Stimulated activated naive B cell treated with anti-CD40 and anti-IgM and Interleukin-4, amounts not matched to agents 10 μg/mL and 1 μg/mL and 100 μg/mL, for 72 hours (primary cell): ENCODE measurements around the gene LIPH.
A peak's percentile ranks its signal among the peaks of the same experiment; 100 is the strongest.
"Not testable (repeated sequence)": the region's sequence is repeated elsewhere in the genome, so short reads cannot be mapped to it uniquely, and the experiment has no call there.

ENCODE experiments used
- ATAC-seq, 2 donors: fragments of 150-1000 bp; cut with Tn5 transposase; replicated peaks; 2 replicates each; pipeline ENCODE4 v1.10.0; 2021; ENCODE audit warnings: moderate library complexity in 1 of 2
- DNase-seq: peaks from one replicate; pipeline ENCODE4 v3.0.0; 2021
- H3K27ac Mint-ChIP-seq: one replicate; pipeline ENCODE4 v1.8.0; 2022; ENCODE audit warnings: mild to moderate bottlenecking, mixed read lengths
- H3K27me3 Mint-ChIP-seq, 2 donors: one replicate each; pipeline ENCODE4 v1.8.0; 2022; ENCODE audit warnings: mixed read lengths in 2 of 2
- H3K36me3 Mint-ChIP-seq, 2 donors: one replicate each; pipeline ENCODE4 v1.8.0; 2022; ENCODE audit warnings: mixed read lengths in 2 of 2, mild to moderate bottlenecking in 1 of 2
- H3K4me1 Mint-ChIP-seq, 2 donors: one replicate each; pipeline ENCODE4 v1.8.0; 2022; ENCODE audit warnings: mixed read lengths in 2 of 2, mild to moderate bottlenecking in 1 of 2
- H3K4me3 Mint-ChIP-seq, 2 donors: one replicate each; pipeline ENCODE4 v1.8.0; 2022; ENCODE audit warnings: mild to moderate bottlenecking in 2 of 2, mixed read lengths in 2 of 2, moderate library complexity in 1 of 2
- H3K9me3 Mint-ChIP-seq, 2 donors: one replicate each; pipeline ENCODE4 v1.8.0; 2022; ENCODE audit warnings: mixed read lengths in 2 of 2, mild to moderate bottlenecking in 1 of 2

The LIPH gene

GRCh38 chr3:185489462-185489861 is 62.9 kb downstream of the LIPH start:
- Mint-ChIP-seq H3K27ac (no peak overlapping the region), H3K4me1 (peaks cover 0 to 2% of the 10 kb centered on the region in 2 donors), H3K9me3 (no peaks in the 10 kb centered on the region), H3K4me3 (no peak overlapping the region), H3K36me3 (peaks cover 37 to 63% of the 10 kb centered on the region in 2 donors), H3K27me3 (no peaks in the 10 kb centered on the region)
- DNase-seq (no peak), ATAC-seq (no peak)

- H3K4me1 Mint-ChIP-seq, result no peaks in the 10 kb centered on the region
- peaks cover 28 to 54% of the 10 kb centered on the region in 2 donors for H3K36me3 Mint-ChIP-seq
- no peaks in the 10 kb centered on the region for H3K9me3 Mint-ChIP-seq
- no peak overlapping the region for H3K27ac Mint-ChIP-seq
- ATAC-seq (no peak), DNase-seq (no peak)
- H3K27me3 Mint-ChIP-seq, result no peaks in the 10 kb centered on the region
- H3K4me3 Mint-ChIP-seq, result no peak overlapping the region
Observed at GRCh38 chr3:185488465-185488864, 63.9 kb downstream of the LIPH start.

GRCh38 chr3:185486394-185486793 is 66.0 kb downstream of the LIPH start:
- no peak overlapping the region for H3K27ac Mint-ChIP-seq
- peaks cover 0 to 3% of the 10 kb centered on the region in 2 donors for H3K4me1 Mint-ChIP-seq

GRCh38 chr3:185484296-185484695 is 68.1 kb downstream of the LIPH start:
- DNase-seq (no peak), ATAC-seq (no peak)
- no peaks in the 10 kb centered on the region for H3K27me3 Mint-ChIP-seq
- H3K36me3 Mint-ChIP-seq, result peaks cover 48 to 66% of the 10 kb centered on the region in 2 donors
- H3K4me3 Mint-ChIP-seq, result no peak overlapping the region
- H3K9me3 Mint-ChIP-seq, result peaks cover 5 to 6% of the 10 kb centered on the region in 2 donors
- H3K27ac Mint-ChIP-seq, result no peak overlapping the region
- H3K4me1 Mint-ChIP-seq, result peaks cover 0 to 3% of the 10 kb centered on the region in 2 donors

More at GRCh38 chr3:185486394-185486793, 66.0 kb downstream of the LIPH start:
- Mint-ChIP-seq H3K4me3 (no peak overlapping the region), H3K36me3 (peaks cover 37 to 63% of the 10 kb centered on the region in 2 donors), H3K27me3 (no peaks in the 10 kb centered on the region), H3K9me3 (peaks cover 0 to 1% of the 10 kb centered on the region in 2 donors)
- ATAC-seq, result no peak
- no peak for DNase-seq

GRCh38 chr3:185479373-185479945 is 72.9 kb downstream of the LIPH start:
- ATAC-seq (no peak), DNase-seq (no peak)
- peaks cover 5 to 6% of the 10 kb centered on the region in 2 donors for H3K9me3 Mint-ChIP-seq
- H3K4me1 Mint-ChIP-seq, result peaks cover 0 to 3% of the 10 kb centered on the region in 2 donors
- H3K4me3 Mint-ChIP-seq, result no peak overlapping the region
- no peaks in the 10 kb centered on the region for H3K27me3 Mint-ChIP-seq
- no peak overlapping the region for H3K27ac Mint-ChIP-seq
- H3K36me3 Mint-ChIP-seq, result peaks cover 43 to 65% of the 10 kb centered on the region in 2 donors

- H3K36me3 Mint-ChIP-seq, result peaks cover 46 to 72% of the 10 kb centered on the region in 2 donors
- DNase-seq (no peak), ATAC-seq (no peak)
- H3K9me3 Mint-ChIP-seq, result peaks cover 5% of the 10 kb centered on the region in 2 donors
- H3K4me1 Mint-ChIP-seq, result no peaks in the 10 kb centered on the region
- H3K27me3 Mint-ChIP-seq, result no peaks in the 10 kb centered on the region
- no peak overlapping the region for H3K27ac Mint-ChIP-seq
- no peak overlapping the region for H3K4me3 Mint-ChIP-seq
Observed at GRCh38 chr3:185477316-185477715, 75.1 kb downstream of the LIPH start.

- H3K27ac Mint-ChIP-seq, H3K9me3 Mint-ChIP-seq, ATAC-seq, DNase-seq, H3K4me3 Mint-ChIP-seq, H3K4me1 Mint-ChIP-seq, H3K27me3 Mint-ChIP-seq: not testable (repeated sequence)
- peaks cover 32 to 58% of the 10 kb centered on the region in 2 donors for H3K36me3 Mint-ChIP-seq
Observed at GRCh38 chr3:185474922-185475321, 77.5 kb downstream of the LIPH start.

- peaks cover 24 to 45% of the 10 kb centered on the region in 2 donors for H3K36me3 Mint-ChIP-seq
- ATAC-seq, result no peak
Observed at GRCh38 chr3:185473290-185473815, 79.0 kb downstream of the LIPH start.

GRCh38 chr3:185470323-185470722 is 82.1 kb downstream of the LIPH start:
- DNase-seq, result no peak
- no peak for ATAC-seq
- Mint-ChIP-seq H3K27ac (no peak overlapping the region), H3K36me3 (peaks cover 18 to 42% of the 10 kb centered on the region in 2 donors), H3K4me3 (no peak overlapping the region), H3K9me3 (no peaks in the 10 kb centered on the region), H3K27me3 (no peaks in the 10 kb centered on the region), H3K4me1 (peaks cover 4 to 5% of the 10 kb centered on the region in 2 donors)

More at GRCh38 chr3:185473290-185473815, 79.0 kb downstream of the LIPH start:
- H3K27ac Mint-ChIP-seq, result no peak overlapping the region
- H3K4me1 Mint-ChIP-seq, result no peaks in the 10 kb centered on the region
- no peak for DNase-seq
- no peak overlapping the region for H3K4me3 Mint-ChIP-seq
- H3K27me3 Mint-ChIP-seq, result no peaks in the 10 kb centered on the region
- H3K9me3 Mint-ChIP-seq, result no peaks in the 10 kb centered on the region

- DNase-seq (no peak), ATAC-seq (no peak)
- no peak overlapping the region for H3K27ac Mint-ChIP-seq
- no peak overlapping the region for H3K4me3 Mint-ChIP-seq
- no peaks in the 10 kb centered on the region for H3K9me3 Mint-ChIP-seq
- H3K4me1 Mint-ChIP-seq, result peaks cover 4 to 5% of the 10 kb centered on the region in 2 donors
- H3K36me3 Mint-ChIP-seq, result peaks cover 15 to 36% of the 10 kb centered on the region in 2 donors
- no peaks in the 10 kb centered on the region for H3K27me3 Mint-ChIP-seq
Observed at GRCh38 chr3:185469542-185469941, 82.8 kb downstream of the LIPH start.

GRCh38 chr3:185466123-185466522 is 86.3 kb downstream of the LIPH start:
- ATAC-seq, DNase-seq: not testable (repeated sequence)
- peak overlapping the region; percentile 80 for H3K27ac Mint-ChIP-seq

GRCh38 chr3:185465471-185465870 is 86.9 kb downstream of the LIPH start:
- Mint-ChIP-seq H3K27ac (no peak overlapping the region), H3K9me3 (no peaks in the 10 kb centered on the region), H3K4me3 (no peak overlapping the region), H3K27me3 (peaks cover 0 to 4% of the 10 kb centered on the region in 2 donors), H3K36me3 (peaks cover 6 to 28% of the 10 kb centered on the region in 2 donors), H3K4me1 (peaks cover 4 to 5% of the 10 kb centered on the region in 2 donors)
- no peak for ATAC-seq
- DNase-seq, result no peak

More at GRCh38 chr3:185466123-185466522, 86.3 kb downstream of the LIPH start:
- H3K36me3 Mint-ChIP-seq, result peaks cover 6 to 29% of the 10 kb centered on the region in 2 donors
- not testable (repeated sequence) for H3K27me3 Mint-ChIP-seq, H3K9me3 Mint-ChIP-seq, H3K4me1 Mint-ChIP-seq, H3K4me3 Mint-ChIP-seq

- H3K4me3 Mint-ChIP-seq, result no peak overlapping the region
- H3K9me3 Mint-ChIP-seq, result peaks cover 0 to 2% of the 10 kb centered on the region in 2 donors
- H3K27me3 Mint-ChIP-seq, result peaks cover 0 to 7% of the 10 kb centered on the region in 2 donors
- ATAC-seq (no peak), DNase-seq (no peak)
- H3K27ac Mint-ChIP-seq, result no peak overlapping the region
- H3K36me3 Mint-ChIP-seq, result peaks cover 6 to 22% of the 10 kb centered on the region in 2 donors
- peaks cover under 1% of the 10 kb centered on the region in 2 donors for H3K4me1 Mint-ChIP-seq
Observed at GRCh38 chr3:185460719-185461350, 91.6 kb downstream of the LIPH start.

- Mint-ChIP-seq H3K36me3 (peaks cover 6 to 21% of the 10 kb centered on the region in 2 donors), H3K9me3 (peaks cover 0 to 2% of the 10 kb centered on the region in 2 donors), H3K4me1 (no peaks in the 10 kb centered on the region), H3K27ac (no peak overlapping the region), H3K4me3 (no peak overlapping the region), H3K27me3 (peaks cover 0 to 7% of the 10 kb centered on the region in 2 donors)
- DNase-seq, result no peak
- no peak for ATAC-seq
Observed at GRCh38 chr3:185460309-185460708, 92.1 kb downstream of the LIPH start.

- no peak for ATAC-seq
- Mint-ChIP-seq H3K27me3 (peaks cover 0 to 7% of the 10 kb centered on the region in 2 donors), H3K9me3 (peaks cover 0 to 2% of the 10 kb centered on the region in 2 donors), H3K4me1 (no peaks in the 10 kb centered on the region), H3K36me3 (peaks cover 2 to 12% of the 10 kb centered on the region in 2 donors), H3K27ac (no peak overlapping the region), H3K4me3 (no peak overlapping the region)
- DNase-seq, result no peak
Observed at GRCh38 chr3:185457376-185457775, 95.0 kb downstream of the LIPH start.
